ENCODE measurements around the gene GPC6.

Gene GPC6

GRCh38 chr13:93222976-93223375 is 3.6 kb upstream of the GPC6 start:
- H3K27me3 ChIP-seq (ENCODE audit: insufficient read depth, poor library complexity, severe bottlenecking), result peaks cover 28% of the 10 kb centered on the region
- H3K27ac ChIP-seq (replicated peaks), result no peak overlapping the region
- H3K4me3 ChIP-seq (replicated peaks; ENCODE audit: insufficient read depth, low read length), result no peak overlapping the region
- DNase-seq (ENCODE audit: low read depth in 1 of 2, low spot score in 1 of 2), result no peak
- TF ChIP-seq REST (IDR thresholded peaks at IDR 0.05; ENCODE audit: insufficient replicate concordance, low read depth), result no peak
- TF ChIP-seq CTCF (IDR thresholded peaks at IDR 0.05; ENCODE audit: insufficient read depth, low read length), result no peak
- TF ChIP-seq POLR2AphosphoS5 (IDR thresholded peaks at IDR 0.05; ENCODE audit: low read depth), result no peak
- TF ChIP-seq GABPA (IDR thresholded peaks at IDR 0.05; ENCODE audit: low read depth), result no peak
- TF ChIP-seq SPI1 (IDR thresholded peaks at IDR 0.05; ENCODE audit: borderline replicate concordance, low read depth), result no peak

GRCh38 chr13:93224535-93224934 is 2.1 kb upstream of the GPC6 start:
- Histone ChIP-seq H3K27me3 (ENCODE audit: insufficient read depth, poor library complexity, severe bottlenecking) (peaks cover 42% of the 10 kb centered on the region), H3K4me3 (replicated peaks; ENCODE audit: insufficient read depth, low read length) (no peak overlapping the region), H3K27ac (replicated peaks) (no peak overlapping the region)
- TF ChIP-seq CTCF (IDR thresholded peaks at IDR 0.05; ENCODE audit: insufficient read depth, low read length) (no peak), POLR2AphosphoS5 (IDR thresholded peaks at IDR 0.05; ENCODE audit: low read depth) (no peak)
- DNase-seq (ENCODE audit: low read depth in 1 of 2, low spot score in 1 of 2), result no peak

GRCh38 chr13:93225610-93226009 is 997 bp upstream of the GPC6 start:
- DNase-seq (ENCODE audit: low read depth in 1 of 2, low spot score in 1 of 2), result no peak
- Histone ChIP-seq H3K27me3 (ENCODE audit: insufficient read depth, poor library complexity, severe bottlenecking) (peaks cover 52% of the 10 kb centered on the region), H3K27ac (replicated peaks) (no peak overlapping the region), H3K4me3 (replicated peaks; ENCODE audit: insufficient read depth, low read length) (no peak overlapping the region)
- TF ChIP-seq SPI1 (IDR thresholded peaks at IDR 0.05; ENCODE audit: borderline replicate concordance, low read depth) (no peak), CTCF (IDR thresholded peaks at IDR 0.05; ENCODE audit: insufficient read depth, low read length) (no peak), POLR2AphosphoS5 (IDR thresholded peaks at IDR 0.05; ENCODE audit: low read depth) (no peak)

- no peak for DNase-seq (ENCODE audit: low read depth in 1 of 2, low spot score in 1 of 2)
- Histone ChIP-seq H3K4me3 (replicated peaks; ENCODE audit: insufficient read depth, low read length) (no peak overlapping the region), H3K27me3 (ENCODE audit: insufficient read depth, poor library complexity, severe bottlenecking) (peaks cover 56% of the 10 kb centered on the region), H3K27ac (replicated peaks) (no peak overlapping the region)
- no peak for TF ChIP-seq REST (IDR thresholded peaks at IDR 0.05; ENCODE audit: insufficient replicate concordance, low read depth)
- no peak for TF ChIP-seq POLR2AphosphoS5 (IDR thresholded peaks at IDR 0.05; ENCODE audit: low read depth)
- TF ChIP-seq CTCF (IDR thresholded peaks at IDR 0.05; ENCODE audit: insufficient read depth, low read length), result no peak
- TF ChIP-seq SPI1 (IDR thresholded peaks at IDR 0.05; ENCODE audit: borderline replicate concordance, low read depth), result no peak
- no peak for TF ChIP-seq GABPA (IDR thresholded peaks at IDR 0.05; ENCODE audit: low read depth)
Observed at GRCh38 chr13:93226065-93226622, 463 bp upstream of the GPC6 start.

All from HL-60 (cell line).